Adrenal gland (tissue), 5 donors: Measurements from ENCODE around the gene ARHGEF28.

Experiments used
- POLR2A ChIP-seq, 2 donors: fragments of 450-650 bp; IDR thresholded peaks; one replicate each; pipeline ENCODE4 v1.6.1; 2017; ENCODE audit warnings: antibody characterized with exemption in 2 of 2, mild to moderate bottlenecking in 2 of 2, moderate library complexity in 1 of 2
- TF ChIP-seq, protein P1 (sequence below), 6 experiments: fragments of 450-650 bp in 4 of 6; fragments of 200-600 bp in 2 of 6; sonication (generic) in 1 of 6; IDR thresholded peaks; 1 replicate in 5 of 6; 2 replicates in 1 of 6; pipeline versions ENCODE4 v1.5.1 to v1.8.0; 2016 to 2021; ENCODE audit warnings: antibody characterized with exemption in 6 of 6, mild to moderate bottlenecking in 2 of 6, moderate library complexity in 1 of 6
- donor health status: DM: no; HTN: no; CAD: no.

DNA sequence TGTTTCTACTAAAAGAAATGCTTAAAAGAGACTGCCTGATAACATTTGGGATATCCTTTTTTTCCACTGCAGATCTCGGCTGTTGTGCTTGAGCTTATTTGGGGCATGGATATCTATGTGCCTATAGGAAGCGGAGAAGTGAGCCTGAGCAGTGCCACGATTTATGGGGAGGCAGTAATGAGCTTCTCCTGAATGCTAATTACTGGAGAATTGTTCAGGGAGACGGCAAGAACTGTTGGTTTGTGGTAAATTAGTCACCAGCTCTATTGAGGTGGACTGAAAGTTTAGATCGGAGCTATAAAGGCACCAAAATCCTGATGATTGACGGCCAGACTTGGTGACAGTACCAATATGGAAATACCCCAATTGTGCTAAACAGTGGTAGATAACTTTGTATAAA is 186.5 kb downstream of the ARHGEF28 start:
- TF ChIP-seq, protein P1, sequence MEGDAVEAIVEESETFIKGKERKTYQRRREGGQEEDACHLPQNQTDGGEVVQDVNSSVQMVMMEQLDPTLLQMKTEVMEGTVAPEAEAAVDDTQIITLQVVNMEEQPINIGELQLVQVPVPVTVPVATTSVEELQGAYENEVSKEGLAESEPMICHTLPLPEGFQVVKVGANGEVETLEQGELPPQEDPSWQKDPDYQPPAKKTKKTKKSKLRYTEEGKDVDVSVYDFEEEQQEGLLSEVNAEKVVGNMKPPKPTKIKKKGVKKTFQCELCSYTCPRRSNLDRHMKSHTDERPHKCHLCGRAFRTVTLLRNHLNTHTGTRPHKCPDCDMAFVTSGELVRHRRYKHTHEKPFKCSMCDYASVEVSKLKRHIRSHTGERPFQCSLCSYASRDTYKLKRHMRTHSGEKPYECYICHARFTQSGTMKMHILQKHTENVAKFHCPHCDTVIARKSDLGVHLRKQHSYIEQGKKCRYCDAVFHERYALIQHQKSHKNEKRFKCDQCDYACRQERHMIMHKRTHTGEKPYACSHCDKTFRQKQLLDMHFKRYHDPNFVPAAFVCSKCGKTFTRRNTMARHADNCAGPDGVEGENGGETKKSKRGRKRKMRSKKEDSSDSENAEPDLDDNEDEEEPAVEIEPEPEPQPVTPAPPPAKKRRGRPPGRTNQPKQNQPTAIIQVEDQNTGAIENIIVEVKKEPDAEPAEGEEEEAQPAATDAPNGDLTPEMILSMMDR (IDR thresholded peaks at IDR 0.05) = no peak
- TF ChIP-seq POLR2A (IDR thresholded peaks at IDR 0.05) = no peak
